Colonic mucosa (tissue), 4 donors: Measurements from ENCODE around the gene GMDS. TPM values are rescaled to one million over a fixed set of nuclear protein-coding genes. Genes with fewer than 3 reads are reported as not detected.

Experiments used
- DNase-seq: peaks from one replicate; pipeline ENCODE4 v3.0.0-alpha.2; 2020
- H3K27ac ChIP-seq: fragments of 200-600 bp; one replicate; pipeline ENCODE4 v1.8.0; 2021
- H3K27me3 ChIP-seq: fragments of 200-600 bp; one replicate; pipeline ENCODE4 v1.8.0; 2021
- H3K36me3 ChIP-seq: fragments of 200-600 bp; one replicate; pipeline ENCODE4 v1.8.0; 2021
- H3K4me1 ChIP-seq: fragments of 200-600 bp; one replicate; pipeline ENCODE4 v1.8.0; 2021; ENCODE audit warnings: mild to moderate bottlenecking
- H3K4me3 ChIP-seq: fragments of 200-600 bp; one replicate; pipeline ENCODE4 v1.8.0; 2021
- H3K9ac ChIP-seq, 2 donors: one replicate each; pipeline ENCODE4 v1.7.0; 2013; ENCODE audit warnings: control low read depth in 2 of 2, low read depth in 2 of 2, low read length in 2 of 2
- H3K9me3 ChIP-seq: fragments of 200-600 bp; one replicate; pipeline ENCODE4 v1.8.0; 2021
- CTCF ChIP-seq: fragments of 200-600 bp; IDR thresholded peaks from one replicate; pipeline ENCODE4 v1.8.0; 2022; ENCODE audit warnings: antibody characterized with exemption, mild to moderate bottlenecking
- intact Hi-C: fragments of 100-400 bp; cut with DNase I; formaldehyde crosslinking; loops from one replicate; pipeline ENCODE4 v1.14.1; 2022
- total RNA-seq, 2 donors: library from RNA; stranded (reverse); fragmentation: NEBNext Ultra II Directional in 1 of 2; extraction: Animal tissue kit (Norgen Biotek cat#: 25700) in 1 of 2; gene quantifications; one replicate each; pipeline ENCODE4 v1.2.1, GENCODE V29; 2021
- donor health status: healthy.
- donor health status: DM: no; HTN: no; CAD: no.
- donor health status: DM: no; HTN: no; CAD: no.

Gene GMDS
- total RNA-seq, 2 donors from 2014 or later, result 247 to 272 TPM

GRCh38 chr6:1795910-1796309 is 449.5 kb downstream of the GMDS start:
- no peak for TF ChIP-seq CTCF
- intact Hi-C loops, result no loop called here
- Histone ChIP-seq H3K36me3 (no peaks in the 10 kb centered on the region), H3K9me3 (no peaks in the 10 kb centered on the region), H3K27me3 (no peaks in the 10 kb centered on the region), H3K4me1 (no peaks in the 10 kb centered on the region), H3K27ac (no peak overlapping the region), H3K4me3 (no peak overlapping the region), H3K9ac (no peak overlapping the region)
- DNase-seq, result no peak

GRCh38 chr6:1792989-1793388 is 452.4 kb downstream of the GMDS start:
- Histone ChIP-seq H3K9ac (no peak overlapping the region), H3K36me3 (no peaks in the 10 kb centered on the region), H3K9me3 (no peaks in the 10 kb centered on the region), H3K27ac (no peak overlapping the region), H3K27me3 (no peaks in the 10 kb centered on the region), H3K4me3 (no peak overlapping the region), H3K4me1 (no peaks in the 10 kb centered on the region)
- intact Hi-C loops, result no loop called here
- DNase-seq, result peak; percentile 29
- TF ChIP-seq CTCF, result peak; percentile 32

GRCh38 chr6:1790684-1791083 is 454.7 kb downstream of the GMDS start:
- Histone ChIP-seq H3K9ac (no peak overlapping the region), H3K27me3 (no peaks in the 10 kb centered on the region), H3K9me3 (no peaks in the 10 kb centered on the region), H3K36me3 (no peaks in the 10 kb centered on the region), H3K4me1 (no peaks in the 10 kb centered on the region), H3K27ac (no peak overlapping the region), H3K4me3 (no peak overlapping the region)
- intact Hi-C loops, result no loop called here
- no peak for TF ChIP-seq CTCF
- no peak for DNase-seq

- no peak for DNase-seq
- H3K9ac ChIP-seq, result no peak overlapping the region
- TF ChIP-seq CTCF, result no peak
- no peak overlapping the region for H3K27ac ChIP-seq
- intact Hi-C loops, result no loop called here
- H3K27me3 ChIP-seq, result no peaks in the 10 kb centered on the region
- no peaks in the 10 kb centered on the region for H3K36me3 ChIP-seq
- no peaks in the 10 kb centered on the region for H3K4me1 ChIP-seq
- H3K9me3 ChIP-seq, result no peaks in the 10 kb centered on the region
- no peak overlapping the region for H3K4me3 ChIP-seq
Observed at GRCh38 chr6:1789092-1789491, 456.3 kb downstream of the GMDS start.

GRCh38 chr6:1787894-1788293 is 457.5 kb downstream of the GMDS start:
- Histone ChIP-seq H3K9me3 (no peaks in the 10 kb centered on the region), H3K4me3 (no peak overlapping the region), H3K36me3 (no peaks in the 10 kb centered on the region), H3K27me3 (no peaks in the 10 kb centered on the region), H3K4me1 (no peaks in the 10 kb centered on the region), H3K9ac (no peak overlapping the region), H3K27ac (no peak overlapping the region)
- no peak for TF ChIP-seq CTCF
- intact Hi-C loops, result no loop called here
- no peak for DNase-seq
